RWPE1 (cell line): Measurements from ENCODE around the gene DNMT3L.
"Not testable (repeated sequence)": the region's sequence is repeated elsewhere in the genome, so short reads cannot be mapped to it uniquely, and the experiment has no call there.

ENCODE experiments used
- CTCF ChIA-PET: fragments of 350-600 bp; sonication (Branson Sonifier 250); formaldehyde crosslinking; extraction: SDS; loops from one replicate; lab custom pipeline; 2021; lab: Yijun Ruan, JAX
- POLR2A ChIA-PET: fragments of 400-600 bp; formaldehyde crosslinking; extraction: SDS; loops from one replicate; lab custom pipeline; 2020; ENCODE audit warnings: antibody characterized with exemption; ENCODE audit not compliant: low non-redundant PET; lab: Yijun Ruan, JAX
- DNase-seq: peaks from one replicate; pipeline ENCODE4 v3.0.0; 2012; ENCODE audit warnings: low spot score
- H3K27ac ChIP-seq: fragments of 450-650 bp; 2 replicates; pipeline ENCODE4 v1.5.1; 2017
- TF ChIP-seq, protein P1 (sequence below): fragments of 450-650 bp; conservative IDR thresholded peaks from 2 replicates; pipeline ENCODE4 v1.5.1; 2017; ENCODE audit warnings: low read depth, mild to moderate bottlenecking

The DNMT3L gene

DNA sequence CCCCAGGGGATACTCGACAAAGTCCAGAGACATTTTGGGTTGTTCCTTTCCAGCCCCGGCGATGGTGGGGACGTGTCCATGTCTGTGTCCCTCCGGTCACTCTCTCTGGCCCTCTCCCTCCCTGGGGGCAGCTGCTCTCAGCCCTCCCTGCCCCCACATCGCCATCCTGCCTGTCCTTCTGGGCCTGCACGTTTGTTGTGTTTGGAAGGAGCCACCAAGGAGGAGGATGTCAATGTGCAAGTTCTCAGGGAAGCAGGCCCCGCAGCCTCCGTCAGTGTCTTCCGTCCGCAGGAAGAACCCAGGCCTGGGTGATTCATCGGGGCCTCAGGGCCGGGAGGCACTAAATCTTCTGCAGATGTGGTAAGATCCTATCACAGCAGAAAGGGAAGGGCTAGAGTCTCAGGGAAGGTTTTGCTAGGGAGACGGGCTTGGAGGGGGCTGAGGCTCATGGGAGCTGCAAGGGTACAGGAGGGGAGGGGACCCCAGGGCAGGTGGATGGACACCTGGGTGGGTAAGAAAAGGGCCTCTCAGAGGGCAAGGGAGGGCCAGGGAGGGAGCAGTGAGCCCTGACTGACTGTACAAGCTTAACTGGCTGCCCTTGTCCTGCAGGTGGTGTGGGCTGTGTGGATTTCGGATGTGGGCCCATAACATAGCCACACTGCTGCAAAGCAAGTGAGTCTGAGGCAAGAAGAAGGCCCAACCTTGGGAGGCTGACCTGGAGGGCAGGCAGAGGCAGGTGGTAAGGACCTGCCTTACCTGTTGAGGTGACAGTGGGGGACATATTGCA, 53.6 kb downstream of the DNMT3L start:
- POLR2A ChIA-PET, H3K27ac ChIP-seq, DNase-seq, CTCF ChIA-PET: not testable (repeated sequence)

DNA sequence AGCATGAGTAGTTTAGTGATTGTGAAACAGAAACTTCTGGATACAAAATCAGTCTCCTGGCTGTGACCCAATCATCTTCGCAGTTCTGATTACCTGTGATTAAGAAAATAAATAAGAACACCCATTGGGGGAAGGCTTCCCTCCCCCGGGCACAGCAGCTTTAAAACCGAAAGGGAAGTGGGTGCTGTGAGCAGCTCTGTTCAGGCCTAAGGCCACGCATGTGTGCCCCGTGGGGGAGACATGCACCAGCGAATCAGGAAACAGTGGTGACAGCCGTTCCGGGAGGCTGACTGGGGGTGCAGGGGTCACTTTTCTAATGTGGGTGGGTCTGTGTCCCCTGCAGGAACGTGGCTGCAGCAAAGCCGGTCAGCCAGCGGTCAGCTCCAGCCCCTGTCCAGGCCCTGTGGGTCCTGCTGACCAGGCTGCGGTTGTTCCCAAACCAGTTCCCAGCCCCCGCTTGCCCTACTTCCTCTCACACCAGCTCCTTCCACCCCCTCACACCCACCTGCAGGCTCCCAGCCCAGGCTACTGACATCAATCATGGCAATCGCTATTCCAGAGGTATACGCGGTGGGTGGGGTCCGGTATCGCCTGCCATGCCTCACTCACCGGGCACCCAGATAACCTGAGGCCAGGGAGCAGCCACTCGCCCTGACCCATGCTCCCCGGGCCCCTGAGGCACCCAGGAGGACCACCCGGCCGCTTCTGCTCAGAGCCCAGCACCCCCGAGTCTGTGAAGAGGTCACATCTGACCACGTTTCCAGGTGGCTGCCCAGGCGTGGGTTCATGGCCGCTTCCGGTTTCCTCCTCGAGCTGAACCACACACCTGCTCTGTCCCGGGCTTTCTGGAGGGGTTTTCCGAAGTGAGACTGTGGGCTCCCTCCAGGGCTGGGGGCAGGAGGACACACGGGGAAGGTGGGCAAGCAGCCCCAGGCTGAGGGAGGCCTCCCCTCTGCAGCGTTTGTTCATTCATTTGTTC, 54.7 kb downstream of the DNMT3L start:
- CTCF ChIA-PET, POLR2A ChIA-PET, H3K27ac ChIP-seq, DNase-seq: not testable (repeated sequence)

DNA sequence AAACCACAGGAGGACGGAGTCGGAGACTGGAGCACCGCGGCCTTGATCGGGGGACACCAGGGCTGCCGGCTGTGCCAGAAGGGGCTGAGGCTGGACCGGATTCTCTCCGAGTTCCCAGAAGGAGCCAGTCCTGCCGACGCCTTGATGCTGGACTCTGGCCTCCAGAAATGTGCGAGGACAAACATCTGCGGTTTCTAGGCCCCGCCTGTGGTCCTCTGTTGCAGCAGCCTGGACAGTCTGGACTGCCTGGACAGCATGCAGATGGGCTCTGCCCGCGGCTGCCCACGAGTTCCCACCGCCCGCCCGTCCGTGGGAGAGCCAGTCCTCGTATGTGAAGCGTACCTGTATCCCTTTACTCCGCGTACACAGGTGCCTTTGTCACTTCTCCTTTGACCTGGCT, 55.5 kb downstream of the DNMT3L start:
- DNase-seq, POLR2A ChIA-PET, CTCF ChIA-PET, H3K27ac ChIP-seq: not testable (repeated sequence)

DNA sequence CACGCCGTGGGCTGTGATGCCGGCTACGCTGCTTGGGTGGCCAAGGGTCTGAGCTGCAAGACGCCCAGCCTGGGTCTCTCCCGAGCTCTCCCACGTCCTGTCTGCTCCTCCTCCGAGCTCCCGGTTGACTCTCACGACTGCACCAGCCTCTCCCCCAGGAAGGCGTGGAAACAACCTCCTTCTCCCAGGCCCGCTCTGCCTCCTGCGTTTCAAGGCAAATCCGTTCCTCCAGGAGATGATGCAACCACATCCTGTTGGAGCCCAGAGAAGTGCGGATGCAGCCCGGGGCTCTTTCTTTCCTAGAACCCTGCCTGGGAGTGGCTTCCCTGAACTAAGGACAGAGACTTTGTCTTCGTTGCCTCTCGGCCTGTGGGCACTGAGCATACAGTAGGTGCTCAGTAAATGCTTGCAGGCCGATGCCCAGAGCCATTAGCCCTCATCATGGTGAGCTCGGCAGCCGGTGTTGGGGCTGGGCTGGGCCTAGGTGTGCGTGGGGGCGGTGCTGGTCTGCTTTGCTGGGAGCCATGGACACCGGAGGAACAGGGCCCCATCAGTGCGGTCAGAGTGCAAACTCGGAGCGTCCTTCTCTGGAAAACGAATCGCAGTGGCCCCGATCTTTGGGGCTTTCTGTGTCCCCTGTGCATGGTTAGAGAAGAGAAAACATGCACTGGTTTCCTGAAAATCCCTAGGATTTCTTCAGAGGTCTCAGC, 59.0 kb downstream of the DNMT3L start:
- H3K27ac ChIP-seq, DNase-seq, CTCF ChIA-PET, POLR2A ChIA-PET: not testable (repeated sequence)

DNA sequence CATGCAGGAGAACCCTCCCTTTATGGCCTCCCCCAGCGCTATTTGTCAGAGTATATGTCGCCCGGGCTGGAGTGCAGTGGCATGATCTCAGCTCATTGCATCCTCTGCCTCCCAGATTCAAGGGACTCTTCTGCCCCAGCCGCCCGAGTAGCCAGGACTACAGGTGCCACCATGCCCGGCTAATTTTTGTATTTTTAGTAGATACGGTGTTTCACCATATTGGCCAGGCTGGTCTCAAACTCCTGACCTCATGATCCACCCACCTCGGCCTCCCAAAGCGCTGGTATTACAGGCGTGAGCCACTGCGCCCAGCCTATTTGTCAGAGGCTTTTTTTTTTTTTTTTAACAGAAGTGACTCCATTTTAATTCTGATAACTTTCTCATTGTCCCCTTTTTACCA, 61.7 kb downstream of the DNMT3L start:
- H3K27ac ChIP-seq, DNase-seq, CTCF ChIA-PET, POLR2A ChIA-PET: not testable (repeated sequence)

DNA sequence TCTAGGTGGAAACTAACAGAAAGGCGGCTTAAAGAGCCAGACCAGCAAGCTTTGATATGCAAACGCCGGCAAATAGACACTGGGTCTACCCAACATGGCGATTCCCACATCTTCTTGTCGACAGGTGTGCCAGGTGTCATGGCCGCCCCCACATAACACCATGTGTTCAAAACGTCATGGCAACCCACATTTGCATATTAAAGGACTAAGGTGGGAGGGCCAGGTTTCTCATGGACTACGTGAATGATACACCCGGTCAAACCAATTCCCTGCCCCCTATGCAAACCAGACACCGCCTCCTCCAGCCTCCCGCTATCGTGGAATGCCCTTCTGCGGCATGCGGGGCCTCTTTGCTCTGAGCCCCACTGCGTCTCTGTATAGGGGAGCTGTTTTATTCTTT, 62.2 kb downstream of the DNMT3L start:
- H3K27ac ChIP-seq, result no peak overlapping the region
- CTCF ChIA-PET, result no interaction called here
- POLR2A ChIA-PET, result no interaction called here
- TF ChIP-seq, protein P1, sequence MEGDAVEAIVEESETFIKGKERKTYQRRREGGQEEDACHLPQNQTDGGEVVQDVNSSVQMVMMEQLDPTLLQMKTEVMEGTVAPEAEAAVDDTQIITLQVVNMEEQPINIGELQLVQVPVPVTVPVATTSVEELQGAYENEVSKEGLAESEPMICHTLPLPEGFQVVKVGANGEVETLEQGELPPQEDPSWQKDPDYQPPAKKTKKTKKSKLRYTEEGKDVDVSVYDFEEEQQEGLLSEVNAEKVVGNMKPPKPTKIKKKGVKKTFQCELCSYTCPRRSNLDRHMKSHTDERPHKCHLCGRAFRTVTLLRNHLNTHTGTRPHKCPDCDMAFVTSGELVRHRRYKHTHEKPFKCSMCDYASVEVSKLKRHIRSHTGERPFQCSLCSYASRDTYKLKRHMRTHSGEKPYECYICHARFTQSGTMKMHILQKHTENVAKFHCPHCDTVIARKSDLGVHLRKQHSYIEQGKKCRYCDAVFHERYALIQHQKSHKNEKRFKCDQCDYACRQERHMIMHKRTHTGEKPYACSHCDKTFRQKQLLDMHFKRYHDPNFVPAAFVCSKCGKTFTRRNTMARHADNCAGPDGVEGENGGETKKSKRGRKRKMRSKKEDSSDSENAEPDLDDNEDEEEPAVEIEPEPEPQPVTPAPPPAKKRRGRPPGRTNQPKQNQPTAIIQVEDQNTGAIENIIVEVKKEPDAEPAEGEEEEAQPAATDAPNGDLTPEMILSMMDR, result no peak
- DNase-seq, result no peak

DNA sequence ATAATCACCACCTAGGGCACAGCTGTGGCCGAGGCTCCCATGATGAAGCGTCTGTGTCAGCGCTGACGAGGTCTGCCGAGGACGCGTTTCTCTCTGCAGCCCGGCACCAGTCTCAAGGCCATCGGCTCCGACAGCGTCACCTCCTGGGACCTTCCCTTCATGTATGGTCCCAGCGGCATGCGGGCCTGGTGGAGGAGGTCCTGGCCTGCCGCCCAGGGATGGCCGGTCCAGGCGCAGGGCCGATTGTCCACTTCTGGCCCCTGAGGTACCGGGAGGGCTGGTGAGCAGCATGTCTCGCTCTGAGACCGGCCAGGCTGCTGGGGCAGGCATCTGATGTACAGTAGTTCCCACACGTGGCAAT, 64.6 kb downstream of the DNMT3L start:
- DNase-seq, POLR2A ChIA-PET, H3K27ac ChIP-seq, CTCF ChIA-PET: not testable (repeated sequence)
